HCT116 (cell line): ENCODE data around the gene ENDOD1. TPM values are rescaled to one million over a fixed set of nuclear protein-coding genes. Genes with fewer than 3 reads are reported as not detected.

Experiments
- ATAC-seq: fragments of 200-7000 bp; cut with Tn5 transposase; 2 replicates; pipeline ENCODE4 v1.9.1; 2020; ENCODE audit warnings: mild to moderate bottlenecking, moderate library complexity
- BruUV-seq: library from RNA; stranded (reverse); fragments of 400-500 nt; replicated peaks from 2 replicates; lab custom pipeline; 2021; lab: Mats Ljungman, UMichigan
- CTCF ChIA-PET: fragments of 300-600 bp; sonication (Branson Sonifier 250); formaldehyde crosslinking; loops from one replicate; lab custom pipeline; 2021; ENCODE audit warnings: antibody characterized with exemption; lab: Charles Lee
- POLR2A ChIA-PET: fragments of 300-600, 350-600 bp; sonication (Branson Sonifier 250); formaldehyde crosslinking; loops from one replicate; lab custom pipeline; 2021; ENCODE audit warnings: antibody characterized with exemption; lab: Charles Lee
- RAD21 ChIA-PET, 2 experiments: fragments of 300-600 bp; sonication (Branson Sonifier 250); formaldehyde crosslinking; loops; one replicate each; lab custom pipeline; 2023; ENCODE audit warnings: low total read pairs in 2 of 2; ENCODE audit not compliant: uncharacterized antibody in 2 of 2, unreplicated experiment in 2 of 2, low non-redundant PET in 1 of 2; lab: Charles Lee
- DNase-seq: peaks from one replicate; pipeline ENCODE4 v3.0.0-alpha.2; 2010; ENCODE audit warnings: low read depth, low spot score
- H2AFZ ChIP-seq: fragments of 200-600 bp; shearing (Covaris generic), sonication (generic); 2 replicates; pipeline ENCODE4 v1.6.1; 2017; ENCODE audit warnings: low read depth, mixed run types, mixed read lengths, antibody characterized with exemption, low read length; ENCODE audit not compliant: poor library complexity, severe bottlenecking
- H3K27ac ChIP-seq: 2 replicates; pipeline ENCODE4 v1.5.1; 2012; ENCODE audit warnings: low read depth, low read length
- H3K27me3 ChIP-seq: fragments of 200-600 bp; sonication (generic); 2 replicates; pipeline ENCODE4 v1.6.1; 2016; ENCODE audit warnings: mixed run types, low read length, mixed read lengths; ENCODE audit not compliant: insufficient read depth
- H3K36me3 ChIP-seq, 2 experiments: fragments of 200-500 bp in 1 of 2; fragments of 200-600 bp in 1 of 2; sonication (Bioruptor generic) in 1 of 2; sonication (generic) in 1 of 2; 2 replicates each; pipeline versions ENCODE4 v1.5.1 to v1.6.1; 2014 to 2016; ENCODE audit warnings: low read length in 2 of 2, inconsistent platforms in 1 of 2, mixed read lengths in 1 of 2, mixed run types in 1 of 2; ENCODE audit not compliant: insufficient read depth in 2 of 2, control insufficient read depth in 1 of 2
- H3K4me1 ChIP-seq, 2 experiments: fragments of 200-600 bp in 1 of 2; sonication (generic) in 1 of 2; 2 replicates each; pipeline versions ENCODE4 v1.5.1 to v1.6.1; 2012 to 2017; ENCODE audit warnings: low read length in 2 of 2, inconsistent platforms in 1 of 2, mild to moderate bottlenecking in 1 of 2, mixed read lengths in 1 of 2, mixed run types in 1 of 2, moderate library complexity in 1 of 2; ENCODE audit not compliant: insufficient read depth in 2 of 2, control insufficient read depth in 1 of 2
- H3K4me2 ChIP-seq: fragments of 200-600 bp; sonication (generic); 2 replicates; pipeline ENCODE4 v1.6.1; 2017; ENCODE audit warnings: mixed run types, low read length, mixed read lengths
- H3K4me3 ChIP-seq, 2 experiments: fragments of 200-600 bp in 1 of 2; sonication (generic) in 1 of 2; replicated peaks in 1 of 2; 2 replicates each; pipeline ENCODE4 v1.5.1; 2011 to 2016; ENCODE audit warnings: low read length in 2 of 2, control low read depth in 1 of 2, low read depth in 1 of 2, mild to moderate bottlenecking in 1 of 2, mixed read lengths in 1 of 2, mixed run types in 1 of 2
- H3K79me2 ChIP-seq: fragments of 200-600 bp; sonication (generic); 2 replicates; pipeline ENCODE4 v1.6.1; 2017; ENCODE audit warnings: mild to moderate bottlenecking, mixed run types, low read length, moderate library complexity, mixed read lengths; ENCODE audit not compliant: insufficient read depth
- H3K9ac ChIP-seq: fragments of 200-600 bp; sonication (generic); 2 replicates; pipeline ENCODE4 v1.6.1; 2016; ENCODE audit warnings: low read length, mixed read lengths
- H3K9me2 ChIP-seq: fragments of 200-600 bp; sonication (generic), shearing (Covaris generic); 2 replicates; pipeline ENCODE4 v1.6.1; 2017; ENCODE audit warnings: mixed run types, mild to moderate bottlenecking, moderate library complexity; ENCODE audit not compliant: insufficient read depth
- H3K9me3 ChIP-seq, 2 experiments: fragments of 200-500 bp in 1 of 2; fragments of 200-600 bp in 1 of 2; sonication (Bioruptor generic) in 1 of 2; sonication (generic) in 1 of 2; 2 replicates each; pipeline ENCODE4 v1.6.1; 2014 to 2017; ENCODE audit warnings: low read length in 2 of 2, mixed read lengths in 2 of 2, inconsistent platforms in 1 of 2, low read depth in 1 of 2, mild to moderate bottlenecking in 1 of 2, mixed run types in 1 of 2, moderate library complexity in 1 of 2; ENCODE audit not compliant: control insufficient read depth in 1 of 2, insufficient read depth in 1 of 2
- H4K20me1 ChIP-seq: fragments of 200-600 bp; sonication (generic), shearing (Covaris generic); 2 replicates; pipeline ENCODE4 v1.6.1; 2017; ENCODE audit warnings: mixed run types, mild to moderate bottlenecking, moderate library complexity; ENCODE audit not compliant: insufficient read depth
- CBX3 ChIP-seq: IDR thresholded peaks from 2 replicates; pipeline ENCODE4 v1.6.1; 2012; ENCODE audit warnings: low read depth
- CEBPB ChIP-seq: IDR thresholded peaks from 2 replicates; pipeline ENCODE4 v1.6.1; 2012; ENCODE audit warnings: low read depth
- ELF1 ChIP-seq: IDR thresholded peaks from 2 replicates; pipeline ENCODE4 v1.6.1; 2012; ENCODE audit warnings: low read depth, borderline replicate concordance
- FOSL1 ChIP-seq: IDR thresholded peaks from 2 replicates; pipeline ENCODE4 v1.6.1; 2012; ENCODE audit warnings: low read depth
- JUND ChIP-seq: IDR thresholded peaks from 2 replicates; pipeline ENCODE4 v1.6.1; 2012
- POLR2AphosphoS5 ChIP-seq: IDR thresholded peaks from 2 replicates; pipeline ENCODE4 v1.6.1; 2011; ENCODE audit warnings: mild to moderate bottlenecking, low read depth, low read length, moderate library complexity
- RAD21 ChIP-seq: IDR thresholded peaks from 2 replicates; pipeline ENCODE4 v1.6.1; 2012; ENCODE audit warnings: low read depth, mild to moderate bottlenecking
- SP1 ChIP-seq: IDR thresholded peaks from 2 replicates; pipeline ENCODE4 v1.6.1; 2012; ENCODE audit warnings: low read depth
- YY1 ChIP-seq: IDR thresholded peaks from 2 replicates; pipeline ENCODE4 v1.6.1; 2011; ENCODE audit warnings: low read length, low read depth, moderate library complexity, mild to moderate bottlenecking; ENCODE audit not compliant: insufficient replicate concordance; ENCODE audit errors: extremely low read depth
- intact Hi-C: fragments of 100-400 bp; cut with micrococcal nuclease; formaldehyde crosslinking; loops from 2 replicates; pipeline ENCODE4 v1.10.0; 2022
- total RNA-seq: library from RNA; stranded (reverse); gene quantifications from one replicate; pipeline ENCODE4 v1.2.1, GENCODE V29; 2021; ENCODE audit not compliant: unreplicated experiment
- TF ChIP-seq, protein P1 (sequence below): IDR thresholded peaks from 2 replicates; pipeline ENCODE4 v1.6.1; 2012
- TF ChIP-seq, protein P2 (sequence below): IDR thresholded peaks from 2 replicates; pipeline ENCODE4 v1.6.1; 2012

The ENDOD1 gene
- total RNA-seq, 1 experiment from 2014 or later = 33.6 TPM

DNA sequence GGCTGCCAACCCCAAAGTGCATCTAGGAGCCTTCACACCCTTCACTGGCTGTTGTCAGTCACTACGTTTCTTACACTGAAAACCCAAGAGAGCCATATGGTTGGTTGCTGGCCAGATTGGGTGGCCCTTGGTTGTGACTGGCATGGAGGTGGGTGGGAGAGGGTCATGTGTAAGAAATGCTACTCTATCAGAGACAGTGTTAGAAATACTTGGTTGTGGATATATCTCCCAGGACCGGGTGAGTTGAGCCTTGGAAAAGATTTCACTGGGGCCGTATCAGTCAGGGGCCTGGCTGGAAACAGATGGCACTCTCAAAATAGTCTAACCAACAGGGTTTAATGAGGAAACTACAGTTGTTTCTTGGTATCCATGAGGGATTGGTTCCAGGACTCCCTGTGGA lies 15.2 kb downstream of the ENDOD1 start:
- no peak overlapping the region for H3K27ac ChIP-seq
- TF ChIP-seq, protein P1, sequence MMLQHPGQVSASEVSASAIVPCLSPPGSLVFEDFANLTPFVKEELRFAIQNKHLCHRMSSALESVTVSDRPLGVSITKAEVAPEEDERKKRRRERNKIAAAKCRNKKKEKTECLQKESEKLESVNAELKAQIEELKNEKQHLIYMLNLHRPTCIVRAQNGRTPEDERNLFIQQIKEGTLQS = no peak
- TF ChIP-seq ELF1 = no peak
- no peak for TF ChIP-seq JUND
- no peak for TF ChIP-seq POLR2AphosphoS5
- TF ChIP-seq SP1 = no peak
- ATAC-seq (no peak), DNase-seq (no peak)
- H3K79me2 ChIP-seq = peaks cover 20% of the 10 kb centered on the region; the same call in 1 of the 2 replicates
- no peak overlapping the region for H2AFZ ChIP-seq
- H3K4me3 ChIP-seq = no peak overlapping the region
- no peaks in the 10 kb centered on the region for H3K9me3 ChIP-seq
- RAD21 ChIA-PET = no interaction called here
- peaks cover 0 to 4% of the 10 kb centered on the region in 2 experiments; a peak in 1 of 4 replicates for H3K36me3 ChIP-seq
- no TSS peak for BruUV-seq
- POLR2A ChIA-PET = interaction anchor here (0.8 kb wide), 1 partner anchor 381 kb away, joined by 4 read pairs; no protein-coding TSS in a partner anchor
- H3K4me2 ChIP-seq = no peak overlapping the region
- H3K27me3 ChIP-seq = no peaks in the 10 kb centered on the region
- H3K9me2 ChIP-seq = no peaks in the 10 kb centered on the region
- H4K20me1 ChIP-seq = no peaks in the 10 kb centered on the region
- CTCF ChIA-PET = no interaction called here
- intact Hi-C loops = loop anchor here (5.0 kb wide), 1 partner anchor 38 kb away; the partner anchor contains the start of gene SRSF8
- H3K9ac ChIP-seq = no peak overlapping the region
- peaks cover 53 to 61% of the 10 kb centered on the region in 2 experiments for H3K4me1 ChIP-seq

DNA sequence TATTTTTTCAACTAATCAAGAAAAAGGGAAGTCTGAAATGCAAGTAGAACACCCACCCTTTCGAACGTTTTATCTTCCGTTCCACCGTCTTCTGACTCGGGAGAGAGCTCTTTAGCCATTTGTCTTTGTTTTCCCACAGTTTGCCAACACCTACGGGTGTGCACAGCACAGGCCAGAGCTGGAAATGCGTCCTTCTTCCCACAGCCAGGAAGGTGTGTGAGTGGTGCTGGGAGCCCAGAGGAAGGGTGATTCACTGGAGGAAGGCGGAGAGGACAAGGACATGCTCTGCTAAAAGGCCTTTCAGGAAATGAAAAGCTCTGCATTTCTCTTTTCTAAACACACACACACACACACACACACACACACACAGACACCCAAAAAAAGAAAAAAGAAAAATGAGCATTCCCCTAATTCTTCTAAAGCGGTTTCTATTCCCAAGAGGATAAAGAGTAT lies 18.5 kb downstream of the ENDOD1 start:
- ATAC-seq = peak; percentile 74
- H3K4me1 ChIP-seq = peaks cover 64 to 87% of the 10 kb centered on the region in 2 experiments
- no peaks in the 10 kb centered on the region for H3K9me3 ChIP-seq
- CTCF ChIA-PET = interaction anchor here (0.7 to 1.2 kb wide), 3 partner anchors 16 to 44 kb away, joined by 3 to 5 read pairs (median 3); no protein-coding TSS in a partner anchor
- peak overlapping the region; percentile 72 for H3K9ac ChIP-seq
- no peaks in the 10 kb centered on the region for H3K9me2 ChIP-seq
- H3K4me3 ChIP-seq = peak overlapping the region; percentile 43 to 55
- H3K4me2 ChIP-seq = peak overlapping the region; percentile 91
- POLR2A ChIA-PET = interaction anchor here (0.8 to 1.9 kb wide), 4 partner anchors 13 to 43 kb away, joined by 4 to 6 read pairs (median 4); partner anchors contain the start of genes ENDOD1 and SRSF8
- intact Hi-C loops = loop anchor here (5.0 kb wide), 1 partner anchor 41 kb away; the partner anchor contains the start of gene SRSF8
- H3K79me2 ChIP-seq = peaks cover 20% of the 10 kb centered on the region
- no peaks in the 10 kb centered on the region for H4K20me1 ChIP-seq
- H3K36me3 ChIP-seq = peaks cover 0 to 5% of the 10 kb centered on the region in 2 experiments; a peak in 1 of 4 replicates
- no peaks in the 10 kb centered on the region for H3K27me3 ChIP-seq
- BruUV-seq = no TSS peak
- H2AFZ ChIP-seq = no peak overlapping the region
- TF ChIP-seq YY1 (peak; percentile 14), FOSL1 (peak; percentile 21; the same call in 1 of the 2 replicates), CBX3 (peak; percentile 59; the same call in 1 of the 2 replicates), CEBPB (no peak), SP1 (peak; percentile 49), JUND (peak; percentile 42; the same call in 1 of the 2 replicates), RAD21 (no peak), POLR2AphosphoS5 (peak; percentile 75)
- TF ChIP-seq, protein P2, sequence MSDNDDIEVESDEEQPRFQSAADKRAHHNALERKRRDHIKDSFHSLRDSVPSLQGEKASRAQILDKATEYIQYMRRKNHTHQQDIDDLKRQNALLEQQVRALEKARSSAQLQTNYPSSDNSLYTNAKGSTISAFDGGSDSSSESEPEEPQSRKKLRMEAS = peak; percentile 69
- TF ChIP-seq, all 23 proteins: peak for 7
- H3K27ac ChIP-seq = peak overlapping the region; percentile 89
- no peak for DNase-seq
- RAD21 ChIA-PET = interaction anchor here (0.7 to 1.4 kb wide), 4 partner anchors 17 to 41 kb away, joined by 3 to 4 read pairs (median 3); partner anchors contain the start of genes ENDOD1 (in 1 of the 2) and SRSF8 (in 1 of the 2)
